ENCODE data around the gene SOCS7. TPM values are rescaled to one million over a fixed set of nuclear protein-coding genes. Genes with fewer than 3 reads are reported as not detected.
A peak's percentile ranks its signal among the peaks of the same experiment; 100 is the strongest.

The SOCS7 gene
- total and polyA plus RNA-seq, 2 experiments from 2014 or later, result 2.7 to 15.9 TPM

DNA sequence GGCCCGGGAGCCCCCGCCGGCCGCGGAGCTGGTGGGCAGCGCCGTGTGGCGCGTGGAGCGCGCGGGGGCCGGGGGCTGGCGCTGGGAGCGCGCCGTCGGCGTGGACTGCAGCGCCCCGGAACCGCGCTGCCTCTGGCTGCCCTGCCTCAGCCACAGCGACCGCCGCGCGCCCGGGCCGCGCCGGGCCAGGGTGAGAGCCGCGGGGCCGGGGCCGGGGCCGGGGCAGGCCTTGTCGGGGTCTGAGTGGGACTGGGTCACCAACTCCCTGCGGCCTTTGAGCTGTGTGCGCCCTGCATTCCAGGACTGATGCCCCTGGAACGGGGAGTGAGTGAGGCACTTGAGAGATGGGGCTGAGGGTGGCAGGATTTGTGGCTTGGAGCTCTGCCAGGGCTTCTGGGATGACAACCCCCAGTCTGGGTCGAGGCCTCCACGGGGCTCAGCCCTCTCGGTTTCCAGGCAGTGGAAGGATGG is 102.3 kb downstream of the SOCS7 start:
- no peak for TF ChIP-seq EZH2phosphoT487 (IDR thresholded peaks at IDR 0.05; ENCODE audit: low read depth, severe bottlenecking, unreplicated experiment)
- no peak for TF ChIP-seq EZH2 (IDR thresholded peaks at IDR 0.05; ENCODE audit: borderline replicate concordance)
- TF ChIP-seq, protein P1, sequence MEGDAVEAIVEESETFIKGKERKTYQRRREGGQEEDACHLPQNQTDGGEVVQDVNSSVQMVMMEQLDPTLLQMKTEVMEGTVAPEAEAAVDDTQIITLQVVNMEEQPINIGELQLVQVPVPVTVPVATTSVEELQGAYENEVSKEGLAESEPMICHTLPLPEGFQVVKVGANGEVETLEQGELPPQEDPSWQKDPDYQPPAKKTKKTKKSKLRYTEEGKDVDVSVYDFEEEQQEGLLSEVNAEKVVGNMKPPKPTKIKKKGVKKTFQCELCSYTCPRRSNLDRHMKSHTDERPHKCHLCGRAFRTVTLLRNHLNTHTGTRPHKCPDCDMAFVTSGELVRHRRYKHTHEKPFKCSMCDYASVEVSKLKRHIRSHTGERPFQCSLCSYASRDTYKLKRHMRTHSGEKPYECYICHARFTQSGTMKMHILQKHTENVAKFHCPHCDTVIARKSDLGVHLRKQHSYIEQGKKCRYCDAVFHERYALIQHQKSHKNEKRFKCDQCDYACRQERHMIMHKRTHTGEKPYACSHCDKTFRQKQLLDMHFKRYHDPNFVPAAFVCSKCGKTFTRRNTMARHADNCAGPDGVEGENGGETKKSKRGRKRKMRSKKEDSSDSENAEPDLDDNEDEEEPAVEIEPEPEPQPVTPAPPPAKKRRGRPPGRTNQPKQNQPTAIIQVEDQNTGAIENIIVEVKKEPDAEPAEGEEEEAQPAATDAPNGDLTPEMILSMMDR (IDR thresholded peaks at IDR 0.05; ENCODE audit: poor library complexity), result no peak
- H3K4me2 ChIP-seq, result peak overlapping the region; percentile 80
- peak overlapping the region; percentile 14 for H3K4me3 ChIP-seq
- no peaks in the 10 kb centered on the region for H3K9me3 ChIP-seq (ENCODE audit: low read depth)
- H3K79me2 ChIP-seq, result peaks cover 37% of the 10 kb centered on the region
- no peak overlapping the region for H2AFZ ChIP-seq
- peaks cover 11% of the 10 kb centered on the region for H3K27me3 ChIP-seq
- peaks cover 7% of the 10 kb centered on the region for H4K20me1 ChIP-seq (ENCODE audit: insufficient read depth, poor library complexity, severe bottlenecking)
- no peaks in the 10 kb centered on the region for H3K9me2 ChIP-seq (replicated peaks; ENCODE audit: insufficient read depth)
- peak; percentile 63 for DNase-seq (ENCODE audit: low spot score)
- H3K36me3 ChIP-seq (replicated peaks; ENCODE audit: insufficient read depth, low read depth), result no peaks in the 10 kb centered on the region
- H3K4me1 ChIP-seq (ENCODE audit: insufficient read depth), result peaks cover 65% of the 10 kb centered on the region
- WGBS (ENCODE audit: low lambda C conversion rate, missing lambda C conversion rate), result 9% methylated on average over 15 of the region's 44 CpGs
- H3K27ac ChIP-seq, result peak overlapping the region; percentile 78

DNA sequence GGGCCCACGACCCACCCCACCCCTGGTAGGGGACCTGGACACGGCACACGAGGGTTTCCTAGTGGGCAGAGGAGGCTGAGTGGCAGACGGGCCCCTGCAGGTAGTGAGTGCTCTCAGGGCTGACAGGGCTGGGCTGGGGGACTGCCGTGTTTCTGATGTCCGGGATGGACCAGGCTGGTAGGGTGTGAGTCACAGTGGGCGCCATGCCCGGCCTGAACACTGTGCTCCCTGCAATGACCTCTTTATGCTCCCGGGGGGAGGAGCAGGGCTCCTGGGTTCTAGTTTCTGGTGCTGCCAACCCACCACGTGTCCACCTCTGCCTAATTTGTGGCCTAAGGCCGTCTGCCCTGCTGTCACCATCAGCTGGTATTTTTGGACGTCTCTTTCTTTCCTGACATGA is 102.9 kb downstream of the SOCS7 start:
- Histone ChIP-seq H3K4me3 (no peak overlapping the region), H3K79me2 (peaks cover 37% of the 10 kb centered on the region), H3K36me3 (replicated peaks; ENCODE audit: insufficient read depth, low read depth) (no peaks in the 10 kb centered on the region), H2AFZ (no peak overlapping the region), H3K9me2 (replicated peaks; ENCODE audit: insufficient read depth) (no peaks in the 10 kb centered on the region), H3K4me2 (peak overlapping the region; percentile 80), H3K9me3 (ENCODE audit: low read depth) (no peaks in the 10 kb centered on the region), H3K4me1 (ENCODE audit: insufficient read depth) (peaks cover 59% of the 10 kb centered on the region), H3K27me3 (peaks cover 11% of the 10 kb centered on the region), H4K20me1 (ENCODE audit: insufficient read depth, poor library complexity, severe bottlenecking) (peaks cover 7% of the 10 kb centered on the region), H3K27ac (peak overlapping the region; percentile 78)
- DNase-seq (ENCODE audit: low spot score), result peak; percentile 65
- TF ChIP-seq EZH2phosphoT487 (IDR thresholded peaks at IDR 0.05; ENCODE audit: low read depth, severe bottlenecking, unreplicated experiment) (no peak), EZH2 (IDR thresholded peaks at IDR 0.05; ENCODE audit: borderline replicate concordance) (no peak)
- TF ChIP-seq, protein P1 (IDR thresholded peaks at IDR 0.05; ENCODE audit: poor library complexity), result no peak
- WGBS (ENCODE audit: low lambda C conversion rate, missing lambda C conversion rate), result 38% methylated on average over 11 of the region's 12 CpGs

Other genes starting within 250 kb of the SOCS7 start
- gene TBC1D3E, start 223.9 kb upstream of the SOCS7 start, total RNA-seq, result not detected in 2 replicates
- gene TBC1D3E, start 223.9 kb upstream of the SOCS7 start, polyA plus RNA-seq, result not detected in 2 replicates
- gene TBC1D3, start 159.3 kb upstream of the SOCS7 start, total RNA-seq, result not detected in 2 replicates
- gene TBC1D3, start 159.3 kb upstream of the SOCS7 start, polyA plus RNA-seq, result not detected in 2 replicates
- gene MRPL45, start 54.7 kb upstream of the SOCS7 start, total RNA-seq, result 44.9 and 58.7 TPM in 2 replicates
- 25.8 and 29.4 TPM in 2 replicates for gene MRPL45, start 54.7 kb upstream of the SOCS7 start, polyA plus RNA-seq
- 0.03 and 0.08 TPM in 2 replicates for gene GPR179, start 7.9 kb upstream of the SOCS7 start, total RNA-seq
- 0.19 TPM in 1 of 2 replicates, not detected in the other for gene GPR179, start 7.9 kb upstream of the SOCS7 start, polyA plus RNA-seq
- 7.3 and 16.0 TPM in 2 replicates for gene ARHGAP23, start 76.6 kb downstream of the SOCS7 start, total RNA-seq
- 30.0 and 32.8 TPM in 2 replicates for gene ARHGAP23, start 76.6 kb downstream of the SOCS7 start, polyA plus RNA-seq

Data from hepatocyte (in vitro differentiated cells).